Stomach (tissue), 9 donors: ENCODE data around the gene GEMIN4. TPM values are rescaled to one million over a fixed set of nuclear protein-coding genes. Genes with fewer than 3 reads are reported as not detected.

Experiments used
- DNase-seq, 2 donors: peaks; one replicate each; pipeline versions ENCODE4 v3.0.0 to v3.0.0-alpha.2; 2013 to 2019
- H3K27ac ChIP-seq, 5 donors: fragments of 200-600 bp in 4 of 5; sonication (generic) in 4 of 5; one replicate each; pipeline ENCODE4 v1.5.1; 2013 to 2019; ENCODE audit warnings: mild to moderate bottlenecking in 1 of 5, moderate library complexity in 1 of 5
- H3K27me3 ChIP-seq, 3 donors: fragments of 200-600 bp; sonication (generic); one replicate each; pipeline ENCODE4 v1.5.1; 2017 to 2019; ENCODE audit warnings: mixed run types in 1 of 3
- H3K36me3 ChIP-seq, 4 donors: fragments of 200-600 bp; sonication (generic); 1 replicate in 3 of 4; 2 replicates in 1 of 4; pipeline ENCODE4 v1.5.1; 2016 to 2019
- H3K4me1 ChIP-seq, 4 donors: fragments of 200-600 bp; sonication (generic); one replicate each; pipeline ENCODE4 v1.5.1; 2016 to 2019
- H3K4me3 ChIP-seq, 4 donors: fragments of 200-600 bp; sonication (generic) in 3 of 4; one replicate each; pipeline ENCODE4 v1.5.1; 2016 to 2019; ENCODE audit warnings: mild to moderate bottlenecking in 1 of 4
- H3K9me3 ChIP-seq, 4 donors: fragments of 200-600 bp; sonication (generic); one replicate each; pipeline ENCODE4 v1.5.1; 2016 to 2019
- CTCF ChIP-seq, 7 experiments: fragments of 450-650 bp in 4 of 7; fragments of 200-600 bp in 3 of 7; sonication (generic) in 3 of 7; IDR thresholded peaks; one replicate each; pipeline ENCODE4 v1.5.1; 2016 to 2019; ENCODE audit warnings: antibody characterized with exemption in 7 of 7, control low read depth in 2 of 7, mild to moderate bottlenecking in 1 of 7
- EP300 ChIP-seq: sonication (generic); formaldehyde crosslinking; IDR thresholded peaks from one replicate; pipeline ENCODE4 v1.6.1; 2017; ENCODE audit warnings: antibody characterized with exemption
- POLR2A ChIP-seq, 4 donors: fragments of 450-650 bp; IDR thresholded peaks; one replicate each; pipeline ENCODE4 v1.6.1; 2016; ENCODE audit warnings: antibody characterized with exemption in 4 of 4, control low read depth in 2 of 4, mild to moderate bottlenecking in 1 of 4, moderate library complexity in 1 of 4
- POLR2AphosphoS5 ChIP-seq, 3 donors: sonication (generic); formaldehyde crosslinking; IDR thresholded peaks; one replicate each; pipeline ENCODE4 v1.6.1; 2016; ENCODE audit warnings: antibody characterized with exemption in 3 of 3
- WGBS, 5 donors: extraction: QIAGEN DNeasy Blood & Tissue Kit in 3 of 5; methylation state at CpG; one replicate each; pipeline versions ENCODE4 v1.1.5 to v1.1.7; 2013 to 2018; 5-methylcytosine and 5-hydroxymethylcytosine counted together
- intact Hi-C: fragments of 100-400 bp; cut with DNase I; formaldehyde crosslinking; loops from one replicate; pipeline ENCODE4 v1.15.1; 2023; ENCODE audit warnings: low total_unique reads
- polyA plus RNA-seq, 3 donors: library from polyadenylated mRNA; stranded (reverse); fragments of 200-250 nt; gene quantifications; one replicate each; pipeline ENCODE4 v1.2.3, GENCODE V29; 2013
- total RNA-seq, 5 donors: library from RNA; depleted of rRNA; stranded (reverse); fragments of >200 nt; gene quantifications; one replicate each; pipeline versions ENCODE4 v1.1.0 to v1.2.3, GENCODE V29; 2014 to 2016
- donor health status: healthy with polysubstance abuse.
- donor health status: Bipolar disorder and iron deficiency.
- donor health status: healthy.

The GEMIN4 gene
- total and polyA plus RNA-seq, 8 donors = 5.7 to 92.4 (median 10.3) TPM

GRCh38 chr17:726271-726919, 25.7 kb downstream of the GEMIN4 start:
- intact Hi-C loops = no loop called here
- H3K9me3 ChIP-seq = no peaks in the 10 kb centered on the region
- H3K27me3 ChIP-seq = no peaks in the 10 kb centered on the region
- peak overlapping the region in 1 of 4 donors; percentile 16 for H3K4me3 ChIP-seq
- H3K4me1 ChIP-seq = peaks cover 0 to 38% (median 22%) of the 10 kb centered on the region in 4 donors
- DNase-seq = peak; percentile 62 to 85
- peak overlapping the region; percentile 73 to 88 (median 78) for H3K27ac ChIP-seq
- TF ChIP-seq POLR2A (IDR thresholded peaks at IDR 0.05) (no peak), POLR2AphosphoS5 (IDR thresholded peaks at IDR 0.05) (peak in 1 of 3 donors; percentile 7), CTCF (IDR thresholded peaks at IDR 0.05) (no peak)
- H3K36me3 ChIP-seq = no peaks in the 10 kb centered on the region
- 24 to 59% (median 30%) methylated on average over 20 of the region's 20 CpGs for WGBS, 5 donors

- Histone ChIP-seq H3K4me1 (peaks cover 0 to 32% (median 15%) of the 10 kb centered on the region in 4 donors), H3K27me3 (no peaks in the 10 kb centered on the region), H3K36me3 (peaks cover 0 to 3% (median 0%) of the 10 kb centered on the region in 4 donors), H3K4me3 (peak overlapping the region in 1 of 4 donors; percentile 16), H3K27ac (peak overlapping the region; percentile 73 to 88 (median 78)), H3K9me3 (no peaks in the 10 kb centered on the region)
- intact Hi-C loops = no loop called here
- peak in 1 of 2 donors; percentile 26 for DNase-seq
- no peak for TF ChIP-seq CTCF (IDR thresholded peaks at IDR 0.05)
- no peak for TF ChIP-seq POLR2A (IDR thresholded peaks at IDR 0.05)
- TF ChIP-seq EP300 = no peak
- TF ChIP-seq POLR2AphosphoS5 (IDR thresholded peaks at IDR 0.05) = no peak
- 23 to 48% (median 44%) methylated on average over 12 of the region's 12 CpGs for WGBS, 5 donors
These were observed 26.3 kb downstream of the GEMIN4 start for GRCh38 chr17:725746-726145.

GRCh38 chr17:725084-725483, 27.0 kb downstream of the GEMIN4 start:
- no peak for TF ChIP-seq POLR2A (IDR thresholded peaks at IDR 0.05)
- no peak for TF ChIP-seq POLR2AphosphoS5 (IDR thresholded peaks at IDR 0.05)
- TF ChIP-seq CTCF (IDR thresholded peaks at IDR 0.05) = no peak
- no peak for TF ChIP-seq EP300
- Histone ChIP-seq H3K27me3 (no peaks in the 10 kb centered on the region), H3K36me3 (peaks cover 0 to 3% (median 0%) of the 10 kb centered on the region in 4 donors), H3K27ac (peak overlapping the region in 3 of 5 donors; percentile 73 to 81 (median 78)), H3K4me1 (peaks cover 0 to 25% (median 9%) of the 10 kb centered on the region in 4 donors), H3K9me3 (no peaks in the 10 kb centered on the region), H3K4me3 (no peak overlapping the region)
- intact Hi-C loops = no loop called here
- no peak for DNase-seq
- WGBS, 5 donors = 89 to 96% (median 94%) methylated on average over 14 of the region's 14 CpGs

- Histone ChIP-seq H3K9me3 (no peaks in the 10 kb centered on the region), H3K27me3 (no peaks in the 10 kb centered on the region), H3K27ac (peak overlapping the region in 1 of 5 donors; percentile 47), H3K4me3 (no peak overlapping the region), H3K36me3 (peaks cover 0 to 3% (median 0%) of the 10 kb centered on the region in 4 donors), H3K4me1 (peaks cover 4 to 27% (median 18%) of the 10 kb centered on the region in 4 donors)
- intact Hi-C loops = no loop called here
- WGBS, 5 donors = 72 to 84% (median 73%) methylated on average over 5 of the region's 5 CpGs
- DNase-seq = no peak
- TF ChIP-seq CTCF (IDR thresholded peaks at IDR 0.05) (no peak), POLR2A (IDR thresholded peaks at IDR 0.05) (no peak), POLR2AphosphoS5 (IDR thresholded peaks at IDR 0.05) (no peak), EP300 (no peak)
These were observed 30.5 kb downstream of the GEMIN4 start for GRCh38 chr17:721540-721937.
